A549 treated with AZD2906 at 1 μM for 4 hours (cell line): ENCODE data around the gene ZNF737. TPM values are rescaled to one million over a fixed set of nuclear protein-coding genes. Genes with fewer than 3 reads are reported as not detected.

ENCODE experiments used
- total RNA-seq: library from RNA; stranded (reverse); fragments of 200-300 nt; extraction: Qiagen RNA extraction; gene quantifications from 5 replicates; pipeline ENCODE4 v1.2.3, GENCODE V29; 2022

The ZNF737 gene
- total RNA-seq: 0.09 TPM in 1 of 5 replicates, not detected in the others

DNA sequence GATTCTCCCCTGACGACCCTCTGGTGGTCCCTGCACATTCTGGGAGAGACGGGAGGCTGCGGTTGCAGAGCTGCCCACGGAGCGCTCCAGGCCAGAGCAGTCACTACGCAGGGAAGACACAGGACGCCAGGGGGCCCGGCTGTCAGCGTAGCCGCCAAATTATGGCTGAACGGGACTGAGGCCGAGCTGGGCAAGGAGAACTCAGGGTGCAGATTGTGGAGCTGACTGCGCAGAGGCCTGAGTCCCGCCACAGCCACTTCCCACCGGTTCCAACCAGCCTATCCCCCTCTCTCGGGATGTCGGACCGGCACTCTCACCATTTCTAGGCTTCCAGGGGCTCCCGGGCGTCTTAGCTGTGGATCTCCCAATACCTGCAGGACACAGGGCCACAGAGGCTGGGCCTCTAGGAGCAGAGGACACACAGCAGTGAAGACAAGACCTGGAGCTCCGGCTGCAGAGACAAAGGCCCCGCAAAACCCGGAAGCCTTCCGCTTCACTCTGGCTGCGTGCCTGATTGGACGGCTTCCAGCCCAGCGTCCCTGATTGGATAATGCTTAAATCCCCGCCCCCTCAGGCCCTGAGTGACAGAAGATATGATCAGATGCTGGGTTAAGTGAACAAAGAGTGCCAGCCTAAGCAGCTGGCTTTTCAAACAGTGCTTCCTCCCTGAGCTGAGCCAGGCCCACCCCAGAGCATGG, at the start of gene ZNF737:
Gene ZNF737, minus strand, starts transcription at position 461 of the 698 bp plus-strand sequence. Its CDS starts 141 bp downstream, at position 320.

Other genes with a start within 250 kb of the ZNF737 start
- gene ZNF626, start 95.8 kb upstream of the ZNF737 start, total RNA-seq: not detected in 5 replicates
- gene ZNF66, start 210.5 kb upstream of the ZNF737 start, total RNA-seq: not detected in 5 replicates